GM10266 (cell line): ENCODE measurements around the gene PDE6B.

Source experiments
- DNase-seq: peaks from one replicate; pipeline ENCODE4 v3.0.0; 2012; ENCODE audit errors: extremely low spot score
- TF ChIP-seq, protein P1 (sequence below): IDR thresholded peaks from 2 replicates; pipeline ENCODE4 v1.5.1; 2012; ENCODE audit warnings: mild to moderate bottlenecking, low read depth; ENCODE audit not compliant: control insufficient read depth, insufficient read depth; ENCODE audit errors: missing control alignments

Gene PDE6B

DNA sequence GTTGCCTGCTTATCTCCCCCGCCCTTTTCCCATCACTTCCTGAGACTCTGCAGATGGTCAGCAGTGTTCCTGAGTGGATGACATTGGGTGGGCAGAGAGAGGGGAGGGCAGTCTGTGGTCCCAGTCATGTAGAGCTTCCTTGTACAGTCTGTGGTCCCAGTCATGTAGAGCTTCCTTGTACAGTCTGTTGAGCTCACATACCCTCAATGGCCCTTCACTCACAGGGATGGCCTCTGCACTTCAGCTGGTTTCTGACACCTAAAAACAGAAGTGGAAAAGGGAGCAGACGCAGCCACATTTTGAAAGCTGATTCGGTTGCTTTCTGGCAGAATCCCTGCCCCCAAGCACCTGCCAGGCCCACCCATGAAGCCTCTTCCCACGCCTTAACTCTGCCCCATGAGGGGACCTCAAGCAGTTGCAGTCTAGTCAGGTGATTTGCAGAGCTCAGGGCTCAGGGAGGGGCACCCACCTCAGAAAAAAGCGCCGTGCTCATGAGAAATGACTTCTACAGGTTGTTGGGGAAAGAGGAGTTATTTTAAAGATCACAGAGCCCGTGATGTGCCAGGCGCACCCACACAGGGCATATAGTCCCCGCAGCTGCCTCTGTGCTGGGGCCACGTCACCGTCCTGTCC, 45.7 kb upstream of the PDE6B start:
- TF ChIP-seq, protein P1, sequence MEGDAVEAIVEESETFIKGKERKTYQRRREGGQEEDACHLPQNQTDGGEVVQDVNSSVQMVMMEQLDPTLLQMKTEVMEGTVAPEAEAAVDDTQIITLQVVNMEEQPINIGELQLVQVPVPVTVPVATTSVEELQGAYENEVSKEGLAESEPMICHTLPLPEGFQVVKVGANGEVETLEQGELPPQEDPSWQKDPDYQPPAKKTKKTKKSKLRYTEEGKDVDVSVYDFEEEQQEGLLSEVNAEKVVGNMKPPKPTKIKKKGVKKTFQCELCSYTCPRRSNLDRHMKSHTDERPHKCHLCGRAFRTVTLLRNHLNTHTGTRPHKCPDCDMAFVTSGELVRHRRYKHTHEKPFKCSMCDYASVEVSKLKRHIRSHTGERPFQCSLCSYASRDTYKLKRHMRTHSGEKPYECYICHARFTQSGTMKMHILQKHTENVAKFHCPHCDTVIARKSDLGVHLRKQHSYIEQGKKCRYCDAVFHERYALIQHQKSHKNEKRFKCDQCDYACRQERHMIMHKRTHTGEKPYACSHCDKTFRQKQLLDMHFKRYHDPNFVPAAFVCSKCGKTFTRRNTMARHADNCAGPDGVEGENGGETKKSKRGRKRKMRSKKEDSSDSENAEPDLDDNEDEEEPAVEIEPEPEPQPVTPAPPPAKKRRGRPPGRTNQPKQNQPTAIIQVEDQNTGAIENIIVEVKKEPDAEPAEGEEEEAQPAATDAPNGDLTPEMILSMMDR = no peak
- no peak for DNase-seq

GRCh38 chr4:581181-581580, 44.2 kb upstream of the PDE6B start:
- DNase-seq = no peak
- TF ChIP-seq, protein P1 = no peak

- no peak for DNase-seq
- TF ChIP-seq, protein P1 = no peak
Measured at GRCh38 chr4:581753-582361, 43.5 kb upstream of the PDE6B start.

GRCh38 chr4:583820-584219, 41.6 kb upstream of the PDE6B start:
- TF ChIP-seq, protein P1 = no peak
- DNase-seq = no peak

DNA sequence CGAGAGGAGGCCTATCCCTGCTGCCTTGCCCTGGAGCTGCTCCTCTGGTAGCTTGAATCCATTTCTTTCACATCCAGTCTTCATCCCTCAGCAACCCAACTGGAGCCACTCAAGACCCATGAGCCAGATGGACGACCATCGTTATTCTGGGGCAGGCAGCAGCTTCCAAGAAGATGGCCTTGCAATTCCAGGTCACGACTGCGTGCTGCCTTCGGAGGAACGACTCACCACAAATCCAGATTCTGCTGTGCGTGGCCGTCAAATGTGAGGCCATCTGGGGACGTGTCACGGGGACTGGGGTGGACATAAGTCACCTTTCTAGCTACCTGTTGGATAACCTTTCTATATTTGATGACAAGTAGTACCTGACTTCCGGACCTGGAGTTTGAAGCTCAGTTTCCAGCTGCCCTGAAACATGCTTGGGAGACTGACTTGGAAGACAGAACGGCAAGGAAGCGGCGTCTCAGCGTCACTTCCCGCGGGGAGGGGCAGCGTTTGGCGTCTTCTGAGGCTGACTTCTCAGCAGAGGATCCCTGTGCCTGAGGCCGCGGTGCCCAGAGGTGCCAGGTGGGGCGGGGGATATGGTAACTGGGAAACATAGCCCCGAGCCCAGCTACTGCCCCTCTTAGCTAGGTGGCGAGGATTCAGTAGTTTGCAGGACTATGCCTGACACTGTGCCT, 37.6 kb upstream of the PDE6B start:
- DNase-seq = no peak
- TF ChIP-seq, protein P1 = no peak

DNA sequence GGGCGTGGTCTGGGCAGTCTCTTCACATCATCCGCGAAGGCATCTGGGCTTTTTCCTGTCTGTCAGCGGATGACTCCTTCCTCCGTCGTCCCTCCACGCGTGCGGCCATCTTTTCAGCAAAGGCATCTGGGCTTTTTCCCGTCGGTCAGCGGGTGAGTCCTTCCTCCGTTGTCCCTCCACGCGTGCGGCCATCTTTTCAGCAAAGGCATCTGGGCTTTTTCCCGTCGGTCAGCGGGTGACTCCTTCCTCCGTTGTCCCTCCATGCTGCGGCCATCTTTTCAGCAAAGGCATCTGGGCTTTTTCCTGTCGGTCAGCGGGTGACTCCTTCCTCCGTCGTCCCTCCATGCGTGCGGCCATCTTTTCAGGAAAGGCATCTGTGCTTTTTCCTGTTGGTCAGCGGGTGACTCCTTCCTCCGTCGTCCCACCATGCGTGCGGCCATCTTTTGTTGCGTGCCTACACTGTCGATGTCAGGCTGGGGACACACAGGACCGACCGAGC, 37.0 kb upstream of the PDE6B start:
- no peak for DNase-seq
- TF ChIP-seq, protein P1 = no peak

GRCh38 chr4:589219-589963, 36.0 kb upstream of the PDE6B start:
- no peak for DNase-seq
- TF ChIP-seq, protein P1 = no peak
